ENCODE measurements around the gene STAB2.

STAB2 gene

DNA sequence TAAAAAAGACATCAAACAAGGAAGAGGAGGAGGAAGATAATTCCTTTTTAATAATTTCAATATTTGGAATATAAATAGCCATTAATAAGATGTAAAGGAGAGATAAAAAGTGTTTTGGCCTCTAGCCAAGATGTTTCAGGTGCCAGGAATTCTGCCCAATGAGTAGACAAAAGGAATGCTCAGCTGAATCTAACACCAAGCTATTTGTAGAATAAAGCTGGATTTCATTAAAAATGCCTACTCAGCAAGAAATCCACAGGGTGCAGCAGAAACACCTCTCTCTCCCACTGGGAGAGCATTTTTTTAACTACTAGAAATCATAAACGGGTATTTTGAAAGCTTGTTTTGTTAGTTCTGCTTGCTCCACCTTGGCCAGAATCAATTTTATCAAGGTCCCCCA, 4.1 kb upstream of the STAB2 start:
- no peak for DNase-seq

DNA sequence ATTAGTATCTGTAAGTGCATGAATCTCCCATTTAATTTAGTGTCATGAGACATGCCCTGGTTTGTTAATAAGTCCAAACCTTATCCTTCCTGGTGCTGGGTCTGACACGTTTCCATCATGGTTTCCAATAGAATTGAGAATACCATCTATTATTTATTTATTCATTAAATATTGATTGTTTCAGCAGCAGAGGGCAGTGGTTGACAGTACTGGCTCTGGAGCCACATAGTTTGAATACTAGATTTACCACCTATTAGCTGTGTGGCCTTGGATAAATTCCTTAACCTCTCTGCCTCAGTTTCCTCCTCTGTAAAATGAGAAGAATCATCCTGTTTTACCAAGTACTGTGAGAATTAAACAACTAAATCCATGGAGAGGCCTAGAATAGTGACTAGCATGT, 941 bp upstream of the STAB2 start:
- DNase-seq: no peak

DNA sequence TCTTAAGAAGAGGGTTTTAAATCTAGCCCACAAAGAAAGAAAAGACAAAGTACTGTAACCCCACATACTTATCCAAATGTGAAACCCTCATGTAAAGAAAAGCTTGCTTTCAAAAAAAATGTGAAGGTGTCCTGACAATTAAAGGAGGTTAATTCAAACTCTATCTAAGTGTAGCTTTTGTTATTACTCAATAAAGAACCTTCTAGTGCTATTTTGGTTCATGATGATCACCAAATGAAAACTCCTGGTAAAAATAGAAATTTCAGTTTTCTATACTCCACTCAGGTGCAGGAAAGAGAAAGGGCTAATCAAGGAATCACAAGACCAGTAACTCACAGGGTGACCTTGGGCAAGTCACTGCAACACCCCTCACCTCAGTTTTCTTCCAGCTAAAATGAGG, 1.6 kb downstream of the STAB2 start:
- DNase-seq: no peak

DNA sequence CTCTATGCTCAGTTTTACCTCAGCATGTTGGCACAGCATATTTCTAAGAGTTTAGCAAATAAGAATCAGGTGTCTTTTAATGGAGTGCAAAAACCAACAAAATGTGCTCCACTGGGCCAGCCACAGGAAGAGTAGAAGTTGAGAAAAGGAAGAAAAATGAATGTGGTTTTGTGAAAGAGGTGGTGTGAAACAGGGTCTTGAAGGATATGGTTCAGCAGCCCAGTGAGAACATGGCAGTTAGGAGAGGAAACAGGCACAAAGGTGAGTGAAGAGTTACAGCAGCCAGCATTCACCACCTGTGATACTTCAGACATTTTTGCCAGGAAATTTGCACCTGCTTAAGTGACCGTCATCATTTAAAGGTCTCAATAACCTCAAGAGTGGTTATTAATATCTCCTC, 2.4 kb downstream of the STAB2 start:
- no peak for DNase-seq

DNA sequence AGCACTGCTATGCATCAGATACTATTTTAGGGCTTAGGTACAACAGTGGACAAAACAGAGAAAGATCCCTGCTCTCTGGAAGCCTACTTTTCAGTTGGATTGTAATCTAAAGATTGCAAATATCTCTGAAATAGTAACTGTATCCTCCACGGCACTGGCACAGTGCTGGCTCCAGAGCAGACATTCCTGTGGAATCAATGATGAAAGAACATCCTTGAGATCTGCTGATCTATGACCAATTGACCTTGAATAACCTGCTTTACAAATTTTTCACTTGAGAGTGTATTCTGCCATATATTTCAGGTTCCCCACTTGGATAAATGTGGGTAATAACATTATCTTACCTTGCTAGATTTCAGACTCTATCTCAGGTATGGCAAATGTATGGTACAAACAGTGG, 3.2 kb downstream of the STAB2 start:
- DNase-seq: no peak

DNA sequence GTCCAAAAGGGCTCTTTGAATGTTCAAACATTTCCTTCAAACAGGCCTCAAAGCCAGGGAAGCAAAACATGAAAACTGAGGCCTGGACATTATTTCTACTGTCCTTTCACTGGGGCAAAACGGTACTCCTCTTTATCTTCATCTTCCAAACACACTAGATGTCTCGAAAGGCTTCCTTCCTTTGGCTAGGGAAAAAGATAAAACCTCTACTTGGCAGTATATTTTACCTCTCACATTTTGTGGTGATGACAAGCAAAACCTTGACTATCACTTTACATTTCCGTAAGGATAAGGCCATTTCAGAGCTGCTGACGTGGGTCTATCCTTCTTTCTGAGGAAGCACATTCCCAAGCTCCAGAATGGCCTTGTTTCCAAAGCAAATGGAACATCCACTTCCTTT, 9.9 kb downstream of the STAB2 start:
- DNase-seq: no peak

DNA sequence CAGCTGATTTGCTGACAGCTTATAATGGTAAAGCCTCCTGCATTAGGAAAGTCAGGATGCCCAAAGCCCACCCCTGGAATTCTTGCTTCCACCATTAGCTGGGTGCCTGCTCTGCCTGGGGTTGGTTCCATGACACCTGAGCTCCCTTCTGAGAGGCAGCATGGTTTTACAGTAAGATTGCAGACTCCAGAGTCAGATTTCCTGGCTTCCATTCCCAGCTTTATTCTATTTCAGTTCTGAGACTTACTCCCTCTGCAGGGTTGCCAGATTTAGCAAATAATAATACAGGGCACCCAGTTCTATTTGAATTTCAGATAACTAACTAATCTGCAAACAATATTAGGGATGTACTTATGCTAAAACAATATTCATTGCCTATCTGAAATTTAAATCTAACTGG, 12.2 kb downstream of the STAB2 start:
- no peak for DNase-seq

DNA sequence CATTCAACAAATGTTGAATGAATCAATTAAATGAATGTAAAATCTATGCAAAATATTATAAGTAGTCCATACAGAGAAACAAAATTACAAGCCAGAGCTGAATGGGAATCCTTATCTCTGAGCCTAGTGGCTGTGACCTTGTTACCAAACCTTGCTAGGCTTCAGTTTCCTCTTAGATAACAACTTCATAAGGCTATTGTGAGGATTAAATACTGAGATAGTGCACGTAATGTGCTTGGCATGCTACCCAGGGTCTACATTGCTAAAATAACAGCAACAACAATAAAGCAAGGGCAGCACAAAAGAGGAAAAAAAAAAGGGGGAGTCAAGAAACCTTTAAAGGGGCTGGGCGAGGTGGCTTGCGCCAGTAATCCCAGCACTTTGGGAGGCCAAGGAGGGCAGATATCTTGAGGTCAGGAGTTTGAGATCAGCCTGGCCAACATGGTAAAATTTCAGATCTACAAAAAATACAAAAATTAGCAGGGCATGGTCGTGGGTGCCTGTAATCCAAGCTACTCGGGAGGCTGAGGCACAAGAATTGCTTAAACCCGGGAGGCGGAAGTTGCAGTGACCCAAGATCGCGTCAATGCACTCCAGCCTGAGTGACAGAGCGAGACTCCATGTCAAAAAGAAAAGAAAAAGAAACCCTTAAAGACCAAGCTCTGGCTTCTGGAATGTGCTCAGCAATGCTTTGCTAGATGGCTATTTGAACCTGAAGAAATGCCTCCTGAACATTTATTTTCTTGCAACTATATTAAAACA, 14.1 kb downstream of the STAB2 start:
- DNase-seq: no peak

DNA sequence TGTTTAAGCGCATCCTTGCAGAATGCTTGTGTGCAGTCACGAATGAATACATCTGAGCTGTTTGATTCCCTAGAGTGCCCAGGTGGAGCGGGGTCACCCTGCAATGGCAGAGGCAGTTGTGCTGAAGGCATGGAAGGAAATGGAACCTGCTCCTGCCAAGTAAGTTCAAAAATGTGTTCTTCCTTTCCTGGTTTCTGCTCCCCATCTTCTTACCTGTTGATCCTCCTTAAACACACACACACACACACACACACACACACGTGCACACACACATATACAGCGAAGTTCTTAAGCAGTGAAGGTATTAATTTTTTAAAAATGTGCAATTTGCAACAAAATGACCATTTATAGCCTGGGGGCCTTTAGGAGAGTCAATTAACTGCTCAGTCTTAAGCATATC, 33.3 kb downstream of the STAB2 start:
- no peak for DNase-seq

DNA sequence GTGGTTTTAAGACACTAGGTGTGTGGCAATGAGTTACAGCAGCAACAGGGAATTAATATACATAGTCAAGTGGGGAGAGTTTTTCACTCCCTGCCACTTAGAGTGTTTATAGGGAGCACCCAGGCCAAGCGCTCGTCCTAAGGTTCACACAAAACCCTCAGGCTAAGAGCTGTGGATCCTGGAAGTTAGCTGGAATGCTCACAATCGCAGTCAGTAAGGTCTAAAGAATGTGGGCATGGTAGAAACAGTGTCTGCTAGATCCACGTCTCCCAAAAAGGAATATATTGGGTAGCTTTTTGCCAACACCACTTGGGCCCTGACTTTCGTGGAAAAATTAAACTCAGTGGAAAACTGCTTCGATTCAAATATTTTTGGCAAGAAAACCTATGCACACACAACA, 36.6 kb downstream of the STAB2 start:
- DNase-seq: no peak

DNA sequence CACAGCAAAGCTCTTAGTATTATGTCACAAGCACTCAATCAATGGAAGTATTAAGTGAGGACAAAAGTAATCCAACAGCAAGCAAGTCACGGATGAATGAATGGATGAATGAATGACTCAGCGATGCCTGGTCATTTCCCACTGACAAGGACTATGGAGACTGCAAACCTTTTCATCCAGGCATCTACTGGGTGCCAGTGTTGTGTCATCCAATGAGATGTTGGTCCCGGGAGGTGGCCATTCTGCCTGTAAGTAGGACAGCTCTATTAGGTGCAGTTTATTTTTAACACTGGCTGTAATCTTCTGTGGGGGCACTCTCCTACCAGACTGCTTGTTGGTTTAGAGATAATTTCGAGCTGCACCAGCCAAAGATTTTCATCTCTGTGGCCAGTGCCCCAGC, 39.4 kb downstream of the STAB2 start:
- no peak for DNase-seq

DNA sequence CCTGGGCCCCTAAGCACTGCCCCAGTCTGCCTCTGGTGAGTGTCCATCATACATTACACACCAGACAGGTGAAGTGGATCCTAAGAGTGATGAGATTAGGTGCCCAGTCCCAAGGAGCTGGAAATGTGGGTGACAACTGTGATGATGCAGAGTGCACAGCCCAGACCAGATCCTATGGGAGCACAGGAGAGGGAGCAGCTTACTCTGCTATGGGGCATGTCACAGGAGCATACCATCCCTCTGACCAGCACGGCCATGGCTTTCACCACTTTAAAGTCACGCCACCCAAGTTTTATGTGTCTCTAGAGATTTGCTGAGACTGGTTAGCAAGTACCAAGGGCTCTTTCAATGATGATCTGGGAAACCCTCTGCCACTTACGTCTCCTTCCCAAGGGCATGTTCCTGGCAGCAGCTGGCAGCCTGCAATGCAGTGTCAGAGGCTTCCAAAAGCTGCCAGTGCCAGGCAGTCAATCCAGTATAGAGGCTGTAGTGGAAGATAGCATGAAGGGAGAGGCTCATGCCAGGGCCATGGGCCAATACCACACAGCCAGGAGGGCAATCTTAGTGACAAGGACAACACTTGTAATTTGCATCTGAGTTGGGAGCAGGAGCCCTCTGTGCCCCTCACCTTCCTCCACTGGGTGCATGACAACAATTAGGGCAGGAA, 40.2 kb downstream of the STAB2 start:
- no peak for DNase-seq

DNA sequence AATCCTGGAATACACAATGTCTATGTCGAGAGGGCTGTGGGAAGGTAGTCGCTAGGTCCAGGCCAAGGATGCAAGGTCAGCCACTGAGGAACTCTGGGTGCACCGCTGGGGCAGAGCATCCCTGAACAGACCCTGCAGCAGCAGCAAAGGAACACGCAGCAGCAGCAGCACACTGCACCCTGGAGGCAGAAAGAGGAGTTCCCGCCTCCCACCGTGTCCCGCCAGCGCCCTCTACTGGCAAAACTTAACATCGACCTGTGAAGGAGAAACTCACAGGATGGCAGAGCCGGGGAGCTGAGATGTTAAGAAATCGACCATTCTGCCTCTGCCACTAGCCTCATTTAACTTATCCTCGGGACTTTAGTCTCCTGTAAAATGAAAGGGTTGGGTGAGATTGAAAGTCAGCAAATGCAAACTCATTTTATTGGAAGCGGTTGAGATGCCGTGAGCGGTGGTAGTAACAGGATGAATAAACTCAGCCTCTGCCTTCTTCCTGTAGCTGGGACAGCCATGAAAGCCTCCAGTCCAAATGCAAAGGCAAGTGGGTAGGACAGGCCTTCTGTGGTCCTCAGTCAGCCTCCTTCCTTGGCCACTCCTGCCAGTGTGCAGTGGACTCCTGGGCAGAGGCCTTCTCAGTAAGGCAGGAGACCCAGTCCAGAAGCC, 45.6 kb downstream of the STAB2 start:
- peak; percentile 73 for DNase-seq

DNA sequence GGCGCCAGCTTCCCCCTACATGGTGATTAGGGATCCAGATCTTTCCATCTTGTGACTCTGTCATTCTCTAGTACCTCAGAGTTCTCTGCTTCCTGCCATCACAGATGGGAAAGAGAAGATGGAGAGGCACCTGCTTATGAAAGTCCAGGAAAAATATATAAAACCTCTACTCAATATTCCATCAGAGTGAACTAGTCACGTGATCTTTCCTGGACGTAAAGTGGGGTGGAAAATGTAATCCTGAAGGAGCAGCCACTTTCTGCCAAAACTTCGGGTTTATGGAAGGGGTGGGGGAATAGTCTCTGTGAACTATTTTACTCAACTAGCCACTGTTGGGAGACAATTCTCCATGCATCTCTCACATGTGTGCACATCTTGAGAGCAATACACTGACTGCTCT, 47.7 kb downstream of the STAB2 start:
- DNase-seq: no peak

DNA sequence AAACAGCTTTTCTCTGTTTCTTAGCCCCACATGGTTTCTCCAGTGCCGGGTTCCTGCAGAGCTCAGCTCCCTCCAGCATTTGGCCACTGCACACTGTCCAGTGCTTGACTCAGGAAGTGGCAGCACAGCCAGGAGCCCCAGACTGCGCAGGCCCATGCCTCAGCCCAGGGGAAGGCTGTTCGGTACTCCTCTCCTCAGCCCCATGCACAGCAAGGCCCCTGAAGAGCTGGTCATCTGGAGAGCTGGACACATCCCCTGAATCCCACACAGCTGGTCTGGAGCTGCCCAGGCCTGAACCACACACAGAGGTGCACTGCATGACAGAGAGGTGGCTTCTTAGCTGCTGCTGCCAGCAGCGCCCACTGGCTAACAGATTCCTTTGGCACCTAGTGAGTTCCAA, 48.3 kb downstream of the STAB2 start:
- DNase-seq: no peak

DNA sequence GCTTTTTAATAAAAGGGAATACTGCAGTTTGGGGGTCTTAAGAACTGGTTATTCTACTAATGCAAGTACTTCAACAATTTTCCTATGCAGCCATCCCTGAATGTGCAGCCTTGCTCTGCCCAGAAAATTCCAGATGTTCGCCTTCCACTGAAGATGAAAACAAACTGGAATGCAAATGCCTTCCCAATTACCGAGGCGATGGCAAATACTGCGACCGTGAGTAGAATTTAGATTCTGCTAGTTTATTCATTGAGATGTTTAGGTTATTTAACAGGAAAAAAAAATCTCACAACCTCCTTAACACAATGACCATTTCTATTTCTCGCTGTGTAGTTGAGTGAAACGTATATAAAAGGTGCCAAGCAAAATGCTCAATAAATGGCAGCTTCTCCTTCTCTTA, 49.9 kb downstream of the STAB2 start:
- DNase-seq: no peak

DNA sequence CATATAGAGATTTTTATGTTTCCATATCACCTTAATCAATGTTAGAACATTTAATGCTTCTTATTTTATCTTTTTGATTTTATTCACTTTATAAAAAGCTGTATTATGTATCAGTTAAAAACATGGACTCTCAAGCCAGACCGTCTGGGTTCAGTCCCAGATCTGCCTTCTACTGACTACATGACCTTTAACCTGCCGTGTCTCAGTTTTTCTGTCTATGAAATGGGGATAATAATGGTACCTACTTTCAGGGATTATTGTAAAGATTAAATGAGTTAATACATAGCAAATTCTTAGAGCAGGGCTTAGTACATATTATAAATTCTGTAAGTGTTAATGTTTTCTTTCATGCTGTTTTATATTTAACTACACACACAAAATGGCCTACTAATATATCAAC, 50.4 kb downstream of the STAB2 start:
- DNase-seq: no peak

DNA sequence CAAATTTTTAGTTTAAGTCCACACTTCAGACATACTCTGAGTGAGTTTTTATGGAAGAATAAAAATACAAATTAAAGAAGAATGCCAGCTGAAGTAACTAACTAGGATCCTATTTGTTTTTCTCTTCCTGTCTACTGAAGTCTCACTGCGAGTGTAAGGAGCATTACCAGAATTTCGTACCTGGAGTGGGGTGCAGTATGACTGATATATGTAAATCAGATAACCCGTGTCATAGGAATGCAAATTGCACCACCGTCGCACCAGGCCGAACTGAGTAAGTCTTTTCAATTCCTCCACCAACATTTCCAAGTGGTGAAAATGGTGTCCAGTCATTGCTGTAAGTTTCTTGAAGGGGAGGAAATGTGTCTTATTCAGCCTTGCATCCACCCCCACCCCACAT, 52.9 kb downstream of the STAB2 start:
- DNase-seq: no peak

DNA sequence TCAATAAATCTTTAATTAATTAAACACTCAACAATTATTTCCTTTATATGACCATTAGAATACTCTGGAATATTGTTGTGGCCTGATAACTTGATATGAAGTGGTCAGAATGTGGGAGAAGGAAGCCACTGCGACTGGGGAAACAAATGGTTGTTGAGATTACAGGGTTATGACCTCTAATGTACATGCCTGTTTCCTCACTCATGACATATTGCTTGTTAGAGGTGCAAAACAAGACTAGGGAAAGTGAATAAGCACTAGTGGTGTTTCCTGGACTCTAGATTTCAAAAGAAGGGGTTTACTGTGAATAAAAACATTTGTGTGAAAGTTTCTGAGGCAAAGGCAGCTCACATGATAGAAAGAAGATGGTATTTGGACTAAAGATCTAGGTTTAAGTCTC, 53.3 kb downstream of the STAB2 start:
- DNase-seq: no peak

DNA sequence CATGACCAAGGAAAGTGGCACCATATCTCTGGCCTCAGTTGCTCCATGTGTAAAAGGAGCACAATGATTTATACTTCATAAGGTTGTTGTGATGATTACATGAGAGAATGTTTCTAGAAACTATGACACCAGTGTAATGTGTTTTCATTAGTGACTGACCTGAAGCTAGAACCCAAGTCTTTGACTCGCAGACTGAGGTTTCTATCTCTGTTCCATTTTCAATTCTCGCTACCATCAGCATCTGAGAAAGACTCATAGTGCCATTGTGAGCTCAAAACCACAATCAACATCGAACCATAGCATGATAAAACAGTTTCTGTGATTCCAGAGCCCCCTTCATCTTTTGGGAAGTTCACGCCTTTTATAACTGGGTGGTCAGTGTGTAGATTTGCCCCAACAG, 53.8 kb downstream of the STAB2 start:
- DNase-seq: no peak

DNA sequence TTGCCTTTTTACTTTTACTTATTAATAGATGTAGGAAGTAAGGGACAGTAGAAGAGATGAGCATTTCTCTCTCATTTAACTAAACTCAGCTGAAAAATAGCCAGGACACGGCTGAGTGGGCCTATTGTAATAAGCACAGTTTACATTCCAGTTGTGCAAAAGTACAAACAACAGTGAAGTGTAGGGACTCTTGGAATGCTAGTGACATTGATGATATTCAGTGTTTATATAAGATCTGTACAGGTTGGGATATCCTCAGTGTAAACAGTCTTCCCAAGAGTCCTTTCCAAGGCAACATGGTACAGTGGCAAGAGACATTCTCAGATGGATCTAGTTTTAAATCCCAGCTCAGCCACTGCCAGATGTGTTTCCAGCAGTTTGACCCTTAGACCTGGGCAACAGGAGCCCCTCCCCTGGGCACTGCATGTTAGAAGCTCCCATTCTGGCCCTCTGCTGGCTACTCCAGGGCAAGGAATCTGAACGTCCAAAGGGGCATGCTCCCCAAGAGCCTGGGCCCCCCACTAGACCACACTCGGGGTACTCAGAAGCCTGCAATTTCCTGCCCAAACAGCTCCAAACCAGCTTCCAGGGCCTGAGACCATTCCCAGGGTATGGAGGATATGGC, 55.3 kb downstream of the STAB2 start:
- no peak for DNase-seq

DNA sequence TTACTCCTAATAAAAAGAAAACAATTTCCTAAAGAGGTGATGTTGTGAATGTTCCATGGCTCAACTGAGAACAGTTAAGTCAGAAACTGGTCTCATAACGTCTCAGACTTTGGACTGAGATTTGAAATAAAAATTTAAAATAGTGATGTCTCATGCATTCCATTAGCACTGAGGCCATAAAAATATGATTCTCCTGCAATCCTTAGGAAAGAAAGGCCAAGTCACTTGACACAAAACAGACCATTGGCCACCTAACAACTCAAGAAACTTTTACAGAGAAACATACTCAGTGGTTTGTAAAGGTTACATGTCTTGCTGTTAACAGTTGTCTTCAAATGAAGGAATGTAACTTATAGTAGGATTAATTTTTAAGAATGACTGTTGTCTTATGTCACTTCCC, 58.1 kb downstream of the STAB2 start:
- no peak for DNase-seq

DNA sequence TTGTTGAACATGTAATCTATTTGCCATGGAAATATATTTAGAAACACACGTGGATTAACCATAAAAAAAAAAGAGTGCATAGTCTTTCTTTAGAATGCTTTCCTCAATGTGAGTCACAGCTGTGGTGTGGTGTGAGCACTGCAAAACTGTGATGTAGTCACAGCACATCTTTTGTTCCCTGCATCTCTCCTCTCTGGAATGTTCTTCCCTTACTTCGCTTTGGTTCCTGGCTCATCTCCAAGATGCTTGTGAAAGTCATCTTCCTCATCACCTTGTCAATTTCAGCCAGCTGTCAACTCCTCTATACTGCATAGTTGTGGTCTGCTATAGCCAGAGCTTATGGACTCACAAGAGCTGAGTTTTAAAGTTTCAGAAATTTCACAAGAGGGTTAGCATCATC, 60.2 kb downstream of the STAB2 start:
- no peak for DNase-seq

DNA sequence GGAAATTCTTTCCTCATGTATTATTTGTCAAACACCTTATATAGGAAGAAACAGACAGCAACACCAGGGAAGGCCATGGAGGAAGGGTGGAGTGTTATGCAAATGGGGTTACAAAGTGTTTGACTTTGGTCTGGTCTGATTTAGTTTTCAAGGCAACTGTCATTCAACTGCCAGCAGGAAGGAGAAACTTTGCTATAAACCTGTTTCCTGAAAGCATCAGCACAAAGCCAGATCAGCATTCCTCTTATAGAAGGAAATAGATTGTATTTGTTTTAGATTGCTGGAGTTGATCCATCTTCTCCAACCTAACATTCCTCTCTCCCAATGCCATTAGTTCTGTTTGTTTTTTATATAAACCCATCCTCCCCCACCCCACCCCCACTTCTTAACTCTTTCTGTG, 65.7 kb downstream of the STAB2 start:
- DNase-seq: no peak

Data from NCI-H1105 (cell line).